Subcutaneous adipose tissue (tissue), 4 donors: ENCODE results near the gene IFNAR1. TPM values are rescaled to one million over a fixed set of nuclear protein-coding genes. Genes with fewer than 3 reads are reported as not detected.

Experiments
- CTCF ChIP-seq: fragments of 450-650 bp; IDR thresholded peaks from one replicate; pipeline ENCODE4 v1.5.1; 2016; ENCODE audit warnings: low read depth, mild to moderate bottlenecking, control low read depth, antibody characterized with exemption, moderate library complexity
- total RNA-seq, 4 donors: library from RNA; depleted of rRNA; stranded (reverse); fragments of >200 nt; gene quantifications; one replicate each; pipeline ENCODE4 v1.1.0, GENCODE V29; 2016

Gene IFNAR1
- total RNA-seq, 4 donors from 2014 or later, result 32.4 to 75.7 (median 45.4) TPM

GRCh38 chr21:33330726-33331125 lies 6.0 kb downstream of the IFNAR1 start:
- TF ChIP-seq CTCF, result no peak

GRCh38 chr21:33332143-33332542 lies 7.4 kb downstream of the IFNAR1 start:
- no peak for TF ChIP-seq CTCF

GRCh38 chr21:33334191-33334590 lies 9.4 kb downstream of the IFNAR1 start:
- no peak for TF ChIP-seq CTCF

GRCh38 chr21:33334824-33335223 lies 10.1 kb downstream of the IFNAR1 start:
- TF ChIP-seq CTCF, result no peak

- no peak for TF ChIP-seq CTCF
Measured at GRCh38 chr21:33339135-33339534, 14.4 kb downstream of the IFNAR1 start.

GRCh38 chr21:33339918-33340317 lies 15.1 kb downstream of the IFNAR1 start:
- no peak for TF ChIP-seq CTCF

GRCh38 chr21:33345751-33346238 lies 21.0 kb downstream of the IFNAR1 start:
- no peak for TF ChIP-seq CTCF
